ENCODE results near the gene ITPR3. TPM values are rescaled to one million over a fixed set of nuclear protein-coding genes. Genes with fewer than 3 reads are reported as not detected.

Gene ITPR3
- total RNA-seq, 2 donors from 2014 or later: 106 to 108 TPM

GRCh38 chr6:33607784-33608161, 13.3 kb upstream of the ITPR3 start:
- ATAC-seq: peak; percentile 65
- peak; percentile 53 to 65 for DNase-seq
- intact Hi-C loops (cut with DNase I, micrococcal nuclease): no loop called here

GRCh38 chr6:33609019-33609418, 12.1 kb upstream of the ITPR3 start:
- ATAC-seq (no peak), DNase-seq (no peak)
- intact Hi-C loops (cut with DNase I, micrococcal nuclease): no loop called here

GRCh38 chr6:33609528-33609927, 11.6 kb upstream of the ITPR3 start:
- DNase-seq: no peak
- ATAC-seq: no peak
- intact Hi-C loops (cut with DNase I, micrococcal nuclease): no loop called here

GRCh38 chr6:33610067-33610466, 11.1 kb upstream of the ITPR3 start:
- DNase-seq (no peak), ATAC-seq (peak; percentile 9)
- intact Hi-C loops (cut with DNase I, micrococcal nuclease): no loop called here

- DNase-seq (peak; percentile 71 to 78), ATAC-seq (peak; percentile 90)
- intact Hi-C loops (cut with DNase I, micrococcal nuclease): no loop called here
These were observed 10.1 kb upstream of the ITPR3 start for GRCh38 chr6:33610779-33611732.

GRCh38 chr6:33613146-33613794, 7.9 kb upstream of the ITPR3 start:
- ATAC-seq: no peak
- intact Hi-C loops (cut with DNase I, micrococcal nuclease): no loop called here
- no peak for DNase-seq

- intact Hi-C loops (cut with DNase I, micrococcal nuclease): no loop called here
- no peak for DNase-seq
- peak; percentile 15 for ATAC-seq
These were observed 7.3 kb upstream of the ITPR3 start for GRCh38 chr6:33613795-33614168.

- DNase-seq (no peak), ATAC-seq (no peak)
- intact Hi-C loops (cut with DNase I, micrococcal nuclease): no loop called here
These were observed 5.0 kb upstream of the ITPR3 start for GRCh38 chr6:33616113-33616512.

- ATAC-seq (no peak), DNase-seq (no peak)
- intact Hi-C loops (cut with DNase I, micrococcal nuclease): no loop called here
These were observed 4.2 kb upstream of the ITPR3 start for GRCh38 chr6:33616913-33617312.

- ATAC-seq: no peak
- intact Hi-C loops (cut with DNase I, micrococcal nuclease): no loop called here
- no peak for DNase-seq
These were observed 1.8 kb upstream of the ITPR3 start for GRCh38 chr6:33619166-33619840.

GRCh38 chr6:33620158-33620855, 815 bp upstream of the ITPR3 start:
- DNase-seq (peak; percentile 59 to 71), ATAC-seq (peak; percentile 18)
- intact Hi-C loops (cut with DNase I, micrococcal nuclease): no loop called here

GRCh38 chr6:33621711-33622388, 728 bp downstream of the ITPR3 start:
- DNase-seq: peak; percentile 61 to 72
- intact Hi-C loops (cut with DNase I, micrococcal nuclease): no loop called here
- peak; percentile 38 for ATAC-seq

- DNase-seq: peak; percentile 54 to 65
- ATAC-seq: peak; percentile 23
- intact Hi-C loops (cut with DNase I, micrococcal nuclease): no loop called here
These were observed 1.6 kb downstream of the ITPR3 start for GRCh38 chr6:33622456-33623431.

GRCh38 chr6:33623895-33624381, 2.8 kb downstream of the ITPR3 start:
- peak; percentile 58 to 65 for DNase-seq
- intact Hi-C loops (cut with DNase I, micrococcal nuclease): no loop called here
- ATAC-seq: peak; percentile 40

GRCh38 chr6:33624856-33625255, 3.7 kb downstream of the ITPR3 start:
- ATAC-seq: peak; percentile 8
- DNase-seq: peak in 1 of 2 donors; percentile 44
- intact Hi-C loops (cut with DNase I, micrococcal nuclease): no loop called here

GRCh38 chr6:33627876-33628275, 6.8 kb downstream of the ITPR3 start:
- DNase-seq (peak; percentile 41 to 63), ATAC-seq (peak; percentile 28)
- intact Hi-C loops (cut with DNase I, micrococcal nuclease): no loop called here

- peak; percentile 43 to 45 for DNase-seq
- peak; percentile 35 for ATAC-seq
- intact Hi-C loops (cut with DNase I, micrococcal nuclease): no loop called here
These were observed 7.4 kb downstream of the ITPR3 start for GRCh38 chr6:33628401-33628964.

Measured in left colon (tissue), 2 donors.